Activated CD4-positive, alpha-beta T cell treated with anti-CD3 and anti-CD28 coated beads, Interleukin-2, amount 10 ng/mL, durations not matched to agents 24 days and 14 days (primary cell): ENCODE measurements around the gene ANKS1B. TPM values are rescaled to one million over a fixed set of nuclear protein-coding genes. Genes with fewer than 3 reads are reported as not detected.
"Not testable (repeated sequence)": the region's sequence is repeated elsewhere in the genome, so short reads cannot be mapped to it uniquely, and the experiment has no call there.

Experiments
- DNase-seq: peaks from one replicate; pipeline ENCODE4 v3.0.0; 2022
- H3K27ac Mint-ChIP-seq: one replicate; pipeline ENCODE4 v1.8.0; 2022; ENCODE audit warnings: mild to moderate bottlenecking, mixed read lengths
- H3K27me3 Mint-ChIP-seq: one replicate; pipeline ENCODE4 v1.8.0; 2022; ENCODE audit warnings: mixed read lengths
- H3K36me3 Mint-ChIP-seq: one replicate; pipeline ENCODE4 v1.8.0; 2022; ENCODE audit warnings: low read depth, mild to moderate bottlenecking, mixed read lengths
- H3K4me1 Mint-ChIP-seq: one replicate; pipeline ENCODE4 v1.8.0; 2021; ENCODE audit warnings: mixed read lengths
- H3K4me3 Mint-ChIP-seq: one replicate; pipeline ENCODE4 v1.8.0; 2022; ENCODE audit warnings: mild to moderate bottlenecking, moderate library complexity, mixed read lengths
- H3K9me3 Mint-ChIP-seq: one replicate; pipeline ENCODE4 v1.8.0; 2021; ENCODE audit warnings: mixed read lengths
- intact Hi-C: fragments of 100-400 bp; cut with micrococcal nuclease; formaldehyde crosslinking; loops from one replicate; pipeline ENCODE4 v1.15.1; 2023
- total RNA-seq: library from RNA; stranded (reverse); gene quantifications from 2 replicates; pipeline ENCODE4 v1.2.3, GENCODE V29; 2022

ANKS1B gene
- total RNA-seq, 1 donor from 2014 or later, result 1.5 TPM

DNA sequence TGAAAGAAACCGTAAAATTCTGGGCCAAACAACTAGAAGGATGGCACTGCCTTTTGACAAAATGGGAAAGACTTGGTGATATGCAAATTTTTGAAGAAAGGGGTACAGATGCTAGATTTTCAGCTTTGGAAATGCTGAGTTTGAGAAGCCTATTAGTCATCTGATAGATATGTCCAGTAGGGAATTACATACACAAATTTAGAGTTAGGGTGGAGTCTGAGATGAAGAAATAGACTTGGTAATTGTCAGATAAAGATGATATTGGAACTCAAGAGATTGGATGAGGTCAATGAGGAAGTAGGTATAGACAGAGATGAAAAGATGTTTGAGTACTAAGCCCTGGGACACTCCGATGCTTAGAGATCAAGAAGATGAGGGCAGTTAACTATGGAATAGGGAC lies 184.1 kb downstream of the ANKS1B start:
- H3K9me3 Mint-ChIP-seq, result no peaks in the 10 kb centered on the region
- H3K4me3 Mint-ChIP-seq, result no peak overlapping the region
- no peaks in the 10 kb centered on the region for H3K27me3 Mint-ChIP-seq
- intact Hi-C loops, result no loop called here
- H3K4me1 Mint-ChIP-seq, result no peaks in the 10 kb centered on the region
- H3K27ac Mint-ChIP-seq, result no peak overlapping the region
- H3K36me3 Mint-ChIP-seq, result no peaks in the 10 kb centered on the region
- DNase-seq, result no peak

DNA sequence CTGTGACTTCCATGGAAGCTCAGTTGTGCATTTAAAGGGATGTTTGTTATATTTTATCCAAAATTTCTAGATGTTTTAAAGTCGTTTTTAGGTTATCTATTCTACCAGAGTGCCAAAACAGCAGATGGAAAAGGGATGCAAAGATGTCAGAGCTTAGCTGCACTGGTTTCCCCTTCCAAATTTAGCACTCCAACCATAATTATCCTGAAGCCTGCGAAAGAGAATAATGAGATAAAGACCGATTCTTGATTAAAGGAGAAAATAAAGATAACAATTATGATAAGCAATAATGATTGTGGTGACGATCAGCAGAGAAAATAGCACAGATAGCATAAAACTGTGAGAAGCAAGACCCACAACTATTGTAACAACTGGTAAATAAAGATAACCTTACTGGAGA lies 186.8 kb downstream of the ANKS1B start:
- intact Hi-C loops, H3K4me3 Mint-ChIP-seq, H3K36me3 Mint-ChIP-seq, H3K9me3 Mint-ChIP-seq, H3K27me3 Mint-ChIP-seq, DNase-seq, H3K4me1 Mint-ChIP-seq, H3K27ac Mint-ChIP-seq: not testable (repeated sequence)

DNA sequence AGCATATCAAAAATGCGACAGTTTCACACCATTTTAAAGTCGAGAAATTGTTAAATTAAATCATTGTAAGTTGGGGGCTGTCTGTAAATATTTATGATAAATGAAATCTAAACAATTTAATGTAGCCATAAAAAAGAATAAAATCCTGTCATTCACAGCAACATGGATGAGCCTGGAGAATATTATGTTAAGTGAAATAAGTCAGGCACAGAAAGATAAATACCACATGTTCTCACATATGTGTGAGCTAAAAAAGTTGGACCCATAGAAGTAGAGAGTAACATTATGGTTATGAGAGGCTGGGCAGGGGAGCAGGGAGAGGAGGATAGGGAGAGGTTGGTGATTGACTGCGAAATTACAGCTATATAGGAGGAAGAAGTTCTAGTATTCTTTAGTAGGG lies 201.3 kb downstream of the ANKS1B start:
- DNase-seq, result no peak
- Mint-ChIP-seq H3K27me3 (no peaks in the 10 kb centered on the region), H3K9me3 (no peaks in the 10 kb centered on the region), H3K27ac (no peak overlapping the region), H3K4me3 (no peak overlapping the region), H3K4me1 (no peaks in the 10 kb centered on the region), H3K36me3 (no peaks in the 10 kb centered on the region)
- intact Hi-C loops, result loop anchor here (10.0 kb wide), 1 partner anchor 659 kb away; no protein-coding TSS in a partner anchor

DNA sequence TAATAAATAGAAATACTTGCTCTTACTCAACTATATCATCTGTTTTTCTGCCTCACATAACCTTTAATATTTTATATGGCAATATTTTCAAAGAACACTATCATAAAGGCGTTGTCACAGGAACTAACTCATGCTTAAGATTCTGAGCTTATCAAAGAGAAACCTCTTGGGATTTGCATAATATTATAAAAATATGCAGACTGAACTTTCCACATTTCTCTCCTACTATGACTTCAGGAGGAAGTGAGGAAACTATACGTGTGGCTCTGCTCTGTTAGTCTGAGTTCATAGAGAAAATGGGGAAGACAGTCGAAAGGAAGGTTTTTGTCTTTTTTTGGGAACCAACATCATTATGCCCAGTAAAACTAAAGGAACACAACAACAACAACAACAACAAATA lies 212.5 kb downstream of the ANKS1B start:
- DNase-seq, result no peak
- no peak overlapping the region for H3K27ac Mint-ChIP-seq
- intact Hi-C loops, result no loop called here
- H3K9me3 Mint-ChIP-seq, result no peaks in the 10 kb centered on the region
- no peaks in the 10 kb centered on the region for H3K27me3 Mint-ChIP-seq
- H3K4me3 Mint-ChIP-seq, result no peak overlapping the region
- no peaks in the 10 kb centered on the region for H3K36me3 Mint-ChIP-seq
- H3K4me1 Mint-ChIP-seq, result no peaks in the 10 kb centered on the region

DNA sequence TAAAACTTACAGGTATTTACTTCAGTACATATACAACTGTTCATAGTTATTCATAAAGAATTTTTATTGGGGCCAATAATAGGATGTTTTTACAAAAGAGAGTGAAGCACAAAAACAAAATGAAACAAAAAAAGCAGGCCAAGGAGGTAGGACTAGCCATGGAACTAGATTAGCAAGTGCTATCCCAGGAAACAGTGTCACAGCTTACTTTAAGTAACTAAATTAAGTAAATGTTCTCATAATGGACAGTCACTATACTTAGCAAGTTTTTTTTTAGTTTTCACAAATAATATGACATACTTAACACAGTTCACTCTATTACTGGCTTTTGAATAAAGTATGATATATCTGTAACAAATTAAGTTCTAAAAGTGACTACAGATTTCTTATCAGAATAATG lies 213.1 kb downstream of the ANKS1B start:
- H3K27ac Mint-ChIP-seq, result no peak overlapping the region
- H3K9me3 Mint-ChIP-seq, result no peaks in the 10 kb centered on the region
- H3K4me1 Mint-ChIP-seq, result no peaks in the 10 kb centered on the region
- intact Hi-C loops, result no loop called here
- no peaks in the 10 kb centered on the region for H3K27me3 Mint-ChIP-seq
- H3K36me3 Mint-ChIP-seq, result no peaks in the 10 kb centered on the region
- no peak for DNase-seq
- H3K4me3 Mint-ChIP-seq, result no peak overlapping the region

DNA sequence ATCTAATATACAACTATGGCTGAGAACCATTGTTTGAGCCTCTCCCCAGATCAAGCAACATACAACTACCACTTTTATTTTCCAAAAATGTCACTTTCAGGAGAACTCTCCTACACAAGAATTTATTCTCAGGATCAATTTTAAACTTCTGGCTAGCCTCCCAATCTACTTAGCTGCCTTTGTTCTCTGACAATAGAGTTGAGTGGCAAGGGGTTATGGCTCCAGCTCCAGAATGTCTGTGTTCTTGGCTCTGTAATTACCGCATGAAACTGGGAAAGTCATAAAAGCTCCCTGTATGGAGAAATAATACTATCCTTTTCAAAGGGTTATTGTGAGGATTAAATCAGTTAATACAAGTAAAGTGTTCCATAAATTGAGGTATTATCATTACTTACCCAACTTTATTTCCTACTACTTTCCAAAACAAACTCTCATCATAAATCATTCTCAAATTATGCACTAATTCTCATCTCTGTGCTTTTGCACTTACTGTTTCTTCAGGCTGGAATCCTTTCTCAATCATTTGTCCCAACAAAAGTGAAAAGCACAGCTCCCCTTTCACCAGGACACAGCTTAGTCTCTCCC lies 215.2 kb downstream of the ANKS1B start:
- Mint-ChIP-seq H3K27ac (no peak overlapping the region), H3K4me3 (no peak overlapping the region), H3K9me3 (no peaks in the 10 kb centered on the region), H3K27me3 (no peaks in the 10 kb centered on the region), H3K4me1 (no peaks in the 10 kb centered on the region), H3K36me3 (no peaks in the 10 kb centered on the region)
- DNase-seq, result no peak
- intact Hi-C loops, result loop anchor here (2.0 kb wide), 1 partner anchor 727 kb away; no protein-coding TSS in a partner anchor

DNA sequence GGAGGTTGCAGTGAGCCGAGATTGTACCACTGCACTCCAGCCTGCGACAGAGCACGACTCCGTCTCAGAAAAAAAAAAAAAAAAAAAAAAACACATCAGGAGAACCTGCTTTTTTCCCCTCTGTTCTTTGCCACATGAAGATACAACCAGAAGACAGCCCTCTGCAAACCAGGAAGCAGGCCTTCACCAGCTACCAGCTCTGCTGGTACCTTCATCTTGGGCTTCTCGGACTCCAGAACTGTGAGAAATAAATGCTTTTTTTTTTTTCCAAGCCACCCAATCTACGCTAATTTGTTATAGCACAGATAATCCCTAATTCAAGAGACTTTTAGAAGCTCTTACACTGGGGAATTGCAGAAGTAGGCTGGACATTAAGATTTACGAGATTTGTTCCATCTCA lies 216.0 kb downstream of the ANKS1B start:
- no peaks in the 10 kb centered on the region for H3K36me3 Mint-ChIP-seq
- no peak overlapping the region for H3K4me3 Mint-ChIP-seq
- H3K27ac Mint-ChIP-seq, result no peak overlapping the region
- no peaks in the 10 kb centered on the region for H3K4me1 Mint-ChIP-seq
- intact Hi-C loops, result loop anchor here (2.0 kb wide), 1 partner anchor 726 kb away; no protein-coding TSS in a partner anchor
- no peak for DNase-seq
- H3K9me3 Mint-ChIP-seq, result no peaks in the 10 kb centered on the region
- H3K27me3 Mint-ChIP-seq, result no peaks in the 10 kb centered on the region

DNA sequence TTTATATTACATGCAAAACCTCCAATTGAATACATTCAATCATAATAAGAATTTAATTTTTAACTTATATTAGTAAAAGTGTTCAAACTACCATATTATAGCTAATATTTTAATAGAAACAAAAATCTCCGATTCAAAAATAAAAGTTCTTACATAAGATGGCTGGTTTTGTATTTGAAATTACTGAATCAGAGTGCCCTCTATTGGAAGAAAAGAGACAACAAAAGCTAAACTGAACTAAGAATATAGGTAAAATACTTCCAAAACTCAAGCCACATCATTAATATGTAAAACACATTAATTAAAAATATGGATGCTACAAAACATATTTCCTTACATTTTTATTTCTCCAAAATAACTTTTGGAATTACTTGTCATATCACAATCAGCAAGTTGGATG lies 216.9 kb downstream of the ANKS1B start:
- Mint-ChIP-seq H3K9me3 (no peaks in the 10 kb centered on the region), H3K36me3 (no peaks in the 10 kb centered on the region), H3K27me3 (no peaks in the 10 kb centered on the region), H3K4me3 (no peak overlapping the region), H3K4me1 (no peaks in the 10 kb centered on the region), H3K27ac (no peak overlapping the region)
- no peak for DNase-seq
- intact Hi-C loops, result loop anchor here (2.0 kb wide), 1 partner anchor 725 kb away; no protein-coding TSS in a partner anchor

DNA sequence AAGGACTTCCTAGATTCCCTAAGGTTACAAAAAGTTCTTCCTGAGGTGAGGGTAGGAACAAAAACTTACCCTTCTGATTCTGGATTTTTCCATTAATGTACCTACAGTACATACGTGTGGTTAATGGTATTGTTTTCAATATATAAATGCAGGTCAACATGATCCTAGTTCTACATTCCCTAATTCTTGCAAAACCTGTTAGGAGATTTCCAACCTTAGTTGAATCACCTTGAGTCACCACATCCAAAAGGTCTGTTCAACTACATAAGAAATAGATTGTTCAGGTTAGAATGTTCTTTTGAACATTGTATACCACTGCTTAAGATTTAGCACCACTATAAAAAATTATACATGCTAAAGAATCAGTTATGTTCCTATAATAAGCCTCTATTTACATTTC lies 218.3 kb downstream of the ANKS1B start:
- no peak overlapping the region for H3K4me3 Mint-ChIP-seq
- H3K27me3 Mint-ChIP-seq, result no peaks in the 10 kb centered on the region
- intact Hi-C loops, result no loop called here
- H3K27ac Mint-ChIP-seq, result no peak overlapping the region
- no peaks in the 10 kb centered on the region for H3K4me1 Mint-ChIP-seq
- no peak for DNase-seq
- H3K36me3 Mint-ChIP-seq, result no peaks in the 10 kb centered on the region
- H3K9me3 Mint-ChIP-seq, result no peaks in the 10 kb centered on the region

DNA sequence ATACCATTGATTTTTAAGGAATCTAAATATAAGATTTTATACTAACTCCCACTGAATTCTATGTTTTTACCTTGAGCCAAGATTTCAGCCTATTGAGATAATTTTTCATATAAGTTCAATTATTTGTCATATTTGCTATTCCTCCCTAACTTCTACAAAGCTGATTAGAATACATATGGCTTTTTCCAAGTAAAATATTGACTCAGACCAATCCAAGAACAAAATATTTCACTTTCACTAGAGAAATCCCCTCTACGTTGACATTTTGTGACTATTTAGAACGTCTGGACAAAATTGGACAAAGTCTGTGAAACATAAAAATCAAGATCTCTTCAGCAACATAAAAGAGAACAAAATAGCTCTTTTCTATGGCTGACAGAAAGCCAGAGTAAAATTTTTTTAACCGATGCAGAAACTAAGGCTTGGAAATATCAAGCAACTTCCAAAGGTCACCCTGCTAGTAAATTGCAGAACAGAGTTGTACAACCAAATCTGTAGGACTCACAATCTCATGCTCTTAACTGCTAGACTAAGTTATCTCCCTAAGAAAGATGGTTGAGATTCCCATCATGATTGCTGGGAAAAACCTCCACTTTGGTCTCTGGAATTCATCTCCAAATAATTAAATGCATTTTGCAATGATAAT lies 219.1 kb downstream of the ANKS1B start:
- Mint-ChIP-seq H3K36me3 (no peaks in the 10 kb centered on the region), H3K4me1 (no peaks in the 10 kb centered on the region), H3K27me3 (no peaks in the 10 kb centered on the region), H3K27ac (no peak overlapping the region), H3K9me3 (no peaks in the 10 kb centered on the region), H3K4me3 (no peak overlapping the region)
- no peak for DNase-seq
- intact Hi-C loops, result no loop called here

DNA sequence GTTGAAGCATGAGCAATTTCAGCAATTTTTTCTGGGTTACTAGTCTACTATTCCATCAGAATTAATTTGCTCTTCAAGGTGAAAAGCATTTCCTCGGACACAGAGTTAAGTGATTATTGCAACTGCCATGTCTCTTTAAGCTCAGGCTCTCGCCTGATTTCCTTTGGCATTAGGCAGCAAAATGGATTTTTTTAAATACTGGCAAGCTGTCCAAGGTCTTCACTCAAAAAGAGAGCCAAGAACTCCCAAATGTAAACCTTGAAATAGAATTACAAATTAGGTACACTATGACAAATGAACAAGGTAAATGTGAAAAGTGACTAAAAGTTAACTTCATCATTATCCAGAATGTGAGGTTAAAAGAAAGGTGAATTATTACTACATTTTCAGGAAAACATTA lies 225.3 kb downstream of the ANKS1B start:
- Mint-ChIP-seq H3K36me3 (no peaks in the 10 kb centered on the region), H3K27me3 (no peaks in the 10 kb centered on the region), H3K27ac (no peak overlapping the region), H3K9me3 (no peaks in the 10 kb centered on the region), H3K4me3 (no peak overlapping the region), H3K4me1 (no peaks in the 10 kb centered on the region)
- intact Hi-C loops, result no loop called here
- no peak for DNase-seq

DNA sequence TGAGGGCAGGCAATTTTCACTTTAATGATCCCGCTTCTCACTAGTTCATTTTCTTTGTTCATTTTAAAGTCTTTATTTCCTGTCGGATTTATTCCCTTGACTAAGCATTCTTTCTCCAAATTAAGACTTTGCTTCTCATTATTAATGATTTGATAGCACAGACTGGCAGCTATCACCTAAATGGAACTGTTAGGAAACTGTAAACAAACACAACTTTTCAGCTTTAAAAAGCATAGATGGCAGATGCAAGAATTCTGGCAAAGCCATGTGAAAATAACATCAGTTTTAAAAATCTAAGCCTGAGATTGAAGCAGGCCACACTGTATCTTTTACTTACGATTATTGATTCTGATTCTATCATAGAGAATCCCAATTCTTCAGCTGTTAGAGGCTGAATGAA lies 225.7 kb downstream of the ANKS1B start:
- H3K9me3 Mint-ChIP-seq, result no peaks in the 10 kb centered on the region
- intact Hi-C loops, result no loop called here
- no peaks in the 10 kb centered on the region for H3K4me1 Mint-ChIP-seq
- H3K27ac Mint-ChIP-seq, result no peak overlapping the region
- H3K27me3 Mint-ChIP-seq, result no peaks in the 10 kb centered on the region
- DNase-seq, result no peak
- H3K4me3 Mint-ChIP-seq, result no peak overlapping the region
- no peaks in the 10 kb centered on the region for H3K36me3 Mint-ChIP-seq

DNA sequence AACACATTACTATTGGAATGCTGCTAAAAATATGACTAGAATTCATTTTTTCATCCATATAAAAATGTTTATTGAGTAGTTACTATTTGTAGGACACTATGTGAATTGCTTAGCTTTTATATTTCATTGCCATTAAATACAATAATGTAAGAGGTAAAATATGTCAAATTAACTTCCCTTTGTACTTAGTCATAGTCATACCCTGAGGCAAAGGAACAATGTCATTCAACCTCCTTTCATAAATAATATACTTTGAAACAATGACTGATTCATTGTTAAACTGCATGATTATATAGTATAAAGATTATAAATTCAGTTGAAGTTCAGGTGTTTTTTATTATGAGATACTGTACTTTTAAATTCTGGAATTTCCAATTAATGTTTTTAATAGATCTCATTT lies 232.0 kb downstream of the ANKS1B start:
- no peaks in the 10 kb centered on the region for H3K4me1 Mint-ChIP-seq
- DNase-seq, result no peak
- no peaks in the 10 kb centered on the region for H3K36me3 Mint-ChIP-seq
- H3K27ac Mint-ChIP-seq, result no peak overlapping the region
- no peaks in the 10 kb centered on the region for H3K27me3 Mint-ChIP-seq
- H3K4me3 Mint-ChIP-seq, result no peak overlapping the region
- H3K9me3 Mint-ChIP-seq, result no peaks in the 10 kb centered on the region
- intact Hi-C loops, result no loop called here

DNA sequence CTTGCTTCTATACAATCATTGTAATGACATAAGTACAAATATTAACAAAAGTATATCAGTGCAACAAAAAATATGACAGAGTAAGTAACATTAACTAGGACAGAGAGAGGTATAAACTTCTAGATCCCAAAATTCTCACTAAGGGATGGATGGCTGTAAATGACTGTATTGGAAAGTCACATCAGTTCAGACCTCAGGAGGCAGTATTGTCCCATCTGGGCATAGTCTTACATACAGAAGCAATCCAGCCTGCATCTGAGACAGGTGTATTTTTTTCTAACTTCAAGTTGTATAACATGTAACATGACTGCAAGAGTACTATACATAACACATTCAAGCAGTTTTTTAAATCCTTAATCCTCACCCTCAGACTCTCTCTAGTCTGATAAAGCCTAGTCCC lies 238.2 kb downstream of the ANKS1B start:
- no peak overlapping the region for H3K4me3 Mint-ChIP-seq
- DNase-seq, result no peak

DNA sequence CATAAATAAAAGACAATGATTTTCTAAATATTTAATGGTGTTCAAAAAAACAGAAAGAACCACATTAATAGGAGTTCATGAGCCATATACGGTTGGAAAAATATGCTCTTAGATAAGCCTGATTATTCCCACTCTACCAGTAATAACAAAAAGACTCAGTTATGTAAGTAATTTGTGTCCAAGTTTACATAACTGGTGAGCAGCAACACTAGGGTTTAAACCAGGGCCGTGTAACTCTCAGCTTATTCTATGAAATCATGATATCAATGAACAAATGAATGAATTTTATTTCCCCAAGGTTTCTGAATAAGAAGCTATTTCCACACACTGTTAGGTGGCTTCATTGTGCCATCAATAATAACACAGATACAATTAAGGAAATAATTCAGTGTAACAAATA lies 238.8 kb downstream of the ANKS1B start:
- Mint-ChIP-seq H3K9me3 (no peaks in the 10 kb centered on the region), H3K4me3 (no peak overlapping the region), H3K27ac (no peak overlapping the region), H3K27me3 (no peaks in the 10 kb centered on the region), H3K36me3 (no peaks in the 10 kb centered on the region), H3K4me1 (no peaks in the 10 kb centered on the region)
- no peak for DNase-seq
- intact Hi-C loops, result no loop called here

More for the DNA sequence above, 238.2 kb downstream of the ANKS1B start:
- Mint-ChIP-seq H3K27me3 (no peaks in the 10 kb centered on the region), H3K27ac (no peak overlapping the region), H3K36me3 (no peaks in the 10 kb centered on the region), H3K4me1 (no peaks in the 10 kb centered on the region), H3K9me3 (no peaks in the 10 kb centered on the region)
- intact Hi-C loops, result no loop called here
